ENCODE measurements around the gene IKZF5. TPM values are rescaled to one million over a fixed set of nuclear protein-coding genes. Genes with fewer than 3 reads are reported as not detected.

IKZF5 gene
- total and polyA plus RNA-seq, 9 of the 15 experiments (the other 6 are each of a cell fraction or from before 2014, with no cell fraction given): 3.8 to 19.6 (median 12.4) TPM

DNA sequence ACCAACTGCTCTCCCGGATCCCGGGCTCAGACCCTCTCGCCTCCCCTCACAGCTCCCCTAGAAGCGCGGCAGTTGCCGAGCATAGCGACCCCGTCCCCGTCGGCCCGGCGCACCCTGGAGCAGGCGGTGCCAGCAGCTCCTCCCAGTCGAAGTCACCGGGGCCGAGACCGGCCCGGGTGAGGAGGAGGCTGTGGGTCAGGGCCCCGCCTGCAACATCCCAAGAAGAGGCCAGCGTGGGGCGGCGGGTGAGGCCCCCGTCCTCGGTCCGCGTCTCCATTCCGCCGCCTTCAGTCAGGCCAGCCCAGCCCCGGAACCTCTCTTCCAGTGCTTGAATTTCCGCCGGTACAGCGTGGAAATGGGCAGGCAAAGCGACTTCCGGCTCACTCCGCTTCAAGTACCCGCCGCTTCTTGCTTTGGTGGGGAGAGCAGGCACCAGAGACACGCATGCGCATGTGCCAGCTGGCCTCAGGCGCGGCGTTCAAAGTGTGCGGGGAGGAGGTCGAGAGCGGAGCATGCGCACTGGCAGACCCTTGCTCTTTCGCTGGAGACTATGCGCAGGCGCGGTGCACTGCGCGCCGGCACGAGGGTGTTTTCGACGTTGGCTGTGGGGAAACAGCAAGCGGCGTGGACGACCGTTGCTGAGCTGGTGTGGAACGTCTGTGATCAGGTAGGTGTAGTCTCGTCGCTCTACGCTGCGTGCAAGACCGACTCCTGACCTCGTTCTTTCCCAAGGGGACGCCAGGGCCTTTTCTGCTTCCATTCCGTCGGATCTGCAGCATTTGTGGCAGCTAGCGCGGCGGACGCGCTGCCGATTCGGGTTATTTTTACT lies 54.5 kb downstream of the IKZF5 start, which contains the start of gene C10orf88 (continued):
- TF ChIP-seq RERE (CRISPR knock-in tag; IDR thresholded peaks at IDR 0.05; ENCODE audit: borderline replicate concordance): no peak
- peak; percentile 40; the same call in 1 of the 2 replicates for TF ChIP-seq SMAD4 (CRISPR knock-in tag; conservative IDR thresholded peaks at IDR 0.05)
- TF ChIP-seq ZSCAN29 (IDR thresholded peaks at IDR 0.05): peak; percentile 89
- no peak for TF ChIP-seq HINFP (tag; conservative IDR thresholded peaks at IDR 0.05; ENCODE audit: low read depth)
- peak; percentile 38; the same call in 1 of the 2 replicates for TF ChIP-seq HDAC2 (IDR thresholded peaks at IDR 0.05)
- no peak for TF ChIP-seq ZNF766 (CRISPR knock-in tag; conservative IDR thresholded peaks at IDR 0.05)
- no peak for TF ChIP-seq ZNF589 (CRISPR knock-in tag; IDR thresholded peaks at IDR 0.05; ENCODE audit: low read depth)
- TF ChIP-seq YY1 (IDR thresholded peaks at IDR 0.05; ENCODE audit: borderline replicate concordance in 1 of 3, control insufficient read depth in 1 of 3, extremely low read depth in 1 of 3, insufficient read depth in 3 of 3, insufficient read length in 1 of 3, insufficient replicate concordance in 2 of 3, low read depth in 1 of 3, low read length in 2 of 3): peak in 2 of 3 experiments; percentile 52 to 66
- TF ChIP-seq GATAD2B (IDR thresholded peaks at IDR 0.05; ENCODE audit: borderline replicate concordance): no peak
- TF ChIP-seq, protein P1, sequence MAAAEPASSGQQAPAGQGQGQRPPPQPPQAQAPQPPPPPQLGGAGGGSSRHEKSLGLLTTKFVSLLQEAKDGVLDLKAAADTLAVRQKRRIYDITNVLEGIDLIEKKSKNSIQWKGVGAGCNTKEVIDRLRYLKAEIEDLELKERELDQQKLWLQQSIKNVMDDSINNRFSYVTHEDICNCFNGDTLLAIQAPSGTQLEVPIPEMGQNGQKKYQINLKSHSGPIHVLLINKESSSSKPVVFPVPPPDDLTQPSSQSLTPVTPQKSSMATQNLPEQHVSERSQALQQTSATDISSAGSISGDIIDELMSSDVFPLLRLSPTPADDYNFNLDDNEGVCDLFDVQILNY (CRISPR knock-in tag; IDR thresholded peaks at IDR 0.05): no peak
- TF ChIP-seq, protein P2, sequence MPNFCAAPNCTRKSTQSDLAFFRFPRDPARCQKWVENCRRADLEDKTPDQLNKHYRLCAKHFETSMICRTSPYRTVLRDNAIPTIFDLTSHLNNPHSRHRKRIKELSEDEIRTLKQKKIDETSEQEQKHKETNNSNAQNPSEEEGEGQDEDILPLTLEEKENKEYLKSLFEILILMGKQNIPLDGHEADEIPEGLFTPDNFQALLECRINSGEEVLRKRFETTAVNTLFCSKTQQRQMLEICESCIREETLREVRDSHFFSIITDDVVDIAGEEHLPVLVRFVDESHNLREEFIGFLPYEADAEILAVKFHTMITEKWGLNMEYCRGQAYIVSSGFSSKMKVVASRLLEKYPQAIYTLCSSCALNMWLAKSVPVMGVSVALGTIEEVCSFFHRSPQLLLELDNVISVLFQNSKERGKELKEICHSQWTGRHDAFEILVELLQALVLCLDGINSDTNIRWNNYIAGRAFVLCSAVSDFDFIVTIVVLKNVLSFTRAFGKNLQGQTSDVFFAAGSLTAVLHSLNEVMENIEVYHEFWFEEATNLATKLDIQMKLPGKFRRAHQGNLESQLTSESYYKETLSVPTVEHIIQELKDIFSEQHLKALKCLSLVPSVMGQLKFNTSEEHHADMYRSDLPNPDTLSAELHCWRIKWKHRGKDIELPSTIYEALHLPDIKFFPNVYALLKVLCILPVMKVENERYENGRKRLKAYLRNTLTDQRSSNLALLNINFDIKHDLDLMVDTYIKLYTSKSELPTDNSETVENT (CRISPR knock-in tag; IDR thresholded peaks at IDR 0.05): no peak

Data from K562 (cell line).